ENCODE data around the gene CPLANE2.

- TF ChIP-seq EZH2 (optimal IDR thresholded peaks at IDR 0.05; ENCODE audit: low read depth, low read length): no peak
- TF ChIP-seq CTCF (IDR thresholded peaks at IDR 0.05; ENCODE audit: low read length): no peak
- no peak for TF ChIP-seq EZH2phosphoT487 (IDR thresholded peaks at IDR 0.05; ENCODE audit: low read length)
Measured at GRCh38 chr1:16246961-16247360, 10.0 kb upstream of the CPLANE2 start.

Data from MM.1S (cell line).